ENCODE measurements around the gene OSBPL2. TPM values are rescaled to one million over a fixed set of nuclear protein-coding genes. Genes with fewer than 3 reads are reported as not detected.

Gene OSBPL2
- 10 to 100 TPM; 21.3 to 24.0 TPM for total RNA-seq

GRCh38 chr20:62237801-62238568 lies at the start of gene OSBPL2:
Gene OSBPL2, plus strand, starts transcription at chr20:62238521. Its CDS starts 17,664 bp downstream, at chr20:62256185.

DNA sequence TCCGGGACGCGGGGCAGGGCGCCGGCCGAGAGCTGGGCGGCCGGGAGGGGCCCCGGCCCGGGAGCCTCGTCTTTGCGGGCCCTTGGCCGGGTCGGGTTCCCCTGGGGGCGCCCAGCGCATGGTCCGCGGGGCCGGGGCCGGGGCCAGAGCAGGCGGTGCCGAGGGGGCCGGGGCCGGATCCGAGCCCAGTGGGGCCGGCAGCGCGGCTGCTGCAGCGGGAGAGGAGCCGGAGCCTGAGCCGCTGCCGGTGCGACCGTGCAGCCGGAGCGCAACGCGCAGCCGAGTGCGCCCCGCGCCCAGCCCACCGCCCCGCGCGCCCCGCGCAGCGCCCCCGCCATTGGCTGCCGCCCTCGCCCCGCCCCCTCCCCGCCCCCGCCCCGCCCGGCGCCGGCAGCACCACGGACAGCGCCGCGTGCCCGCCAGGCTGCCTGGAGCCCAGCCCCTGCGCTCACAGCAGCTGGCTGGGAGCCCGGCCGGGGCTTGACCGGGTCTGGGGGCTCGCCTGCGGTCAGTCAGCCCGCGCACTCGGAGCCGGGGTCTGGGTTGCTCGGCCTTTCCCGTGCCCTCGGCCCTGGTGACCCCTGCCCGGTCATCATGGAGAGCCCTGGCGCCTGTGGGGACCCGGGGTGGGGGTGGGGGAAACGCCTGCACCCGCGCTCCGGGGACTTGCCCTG lies 18.2 kb upstream of the OSBPL2 start, which contains the start of gene HRH3:
HRH3 (minus strand) TSS at position 287 of the 674 bp plus-strand sequence. CDS start 308 bp downstream, outside the sequence.

GRCh38 chr20:62302341-62303061 lies 64.2 kb downstream of the OSBPL2 start, which contains the start of gene ADRM1:
Gene ADRM1, plus strand, starts transcription at chr20:62302997. Its CDS starts 572 bp downstream, at chr20:62303569.

Other genes starting within 250 kb of the OSBPL2 start
- 10 to 100 TPM in 1 of 2 donors, 1 to 10 TPM in 1; 5.2 to 11.3 TPM for gene TAF4, start 172.6 kb upstream of the OSBPL2 start, total RNA-seq
- gene LSM14B, start 116.0 kb upstream of the OSBPL2 start, total RNA-seq, result 10 to 100 TPM; 31.0 to 31.6 TPM
- gene PSMA7, start 95.1 kb upstream of the OSBPL2 start, total RNA-seq, result 100 to 1,000 TPM; 331 to 446 TPM
- gene SS18L1, start 94.8 kb upstream of the OSBPL2 start, total RNA-seq, result 10 to 100 TPM; 14.3 to 15.8 TPM
- 10 to 100 TPM; 16.5 to 26.6 TPM for gene MTG2, start 55.5 kb upstream of the OSBPL2 start, total RNA-seq
- gene HRH3, start 18.2 kb upstream of the OSBPL2 start, total RNA-seq, result not detected
- 100 to 1,000 TPM; 133 to 185 TPM for gene ADRM1, start 64.5 kb downstream of the OSBPL2 start, total RNA-seq
- 1 to 10 TPM; 2.0 to 2.8 TPM for gene LAMA5, start 128.8 kb downstream of the OSBPL2 start, total RNA-seq
- 100 to 1,000 TPM; 230 to 299 TPM for gene RPS21, start 148.6 kb downstream of the OSBPL2 start, total RNA-seq
- 1 to 10 TPM; 2.7 to 2.8 TPM for gene CABLES2, start 168.8 kb downstream of the OSBPL2 start, total RNA-seq
- not detected for gene RBBP8NL, start 189.0 kb downstream of the OSBPL2 start, total RNA-seq
- not detected for gene GATA5, start 237.5 kb downstream of the OSBPL2 start, total RNA-seq

Measured in melanocyte of skin (primary cell).